Measurements from ENCODE around the gene HIVEP1.

The HIVEP1 gene

DNA sequence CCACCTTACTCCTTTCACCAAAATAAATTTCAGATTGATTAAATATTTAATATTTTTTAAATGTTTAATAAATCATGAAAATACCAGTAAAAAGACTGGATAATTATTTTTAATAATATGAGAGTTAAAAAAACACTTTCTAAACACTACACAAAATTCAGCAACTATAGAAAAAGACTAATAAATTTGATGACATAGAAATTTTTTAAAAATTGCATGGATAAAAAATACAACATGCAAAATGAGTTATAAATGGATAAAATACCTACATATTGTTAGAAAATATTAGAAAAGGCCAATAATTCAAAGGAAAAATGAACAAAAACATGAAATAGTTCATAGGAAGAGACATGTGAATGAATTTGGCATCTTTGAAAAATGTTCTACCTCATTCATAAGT, 177.0 kb downstream of the HIVEP1 start:
- no peak for DNase-seq (ENCODE audit: low spot score)

DNA sequence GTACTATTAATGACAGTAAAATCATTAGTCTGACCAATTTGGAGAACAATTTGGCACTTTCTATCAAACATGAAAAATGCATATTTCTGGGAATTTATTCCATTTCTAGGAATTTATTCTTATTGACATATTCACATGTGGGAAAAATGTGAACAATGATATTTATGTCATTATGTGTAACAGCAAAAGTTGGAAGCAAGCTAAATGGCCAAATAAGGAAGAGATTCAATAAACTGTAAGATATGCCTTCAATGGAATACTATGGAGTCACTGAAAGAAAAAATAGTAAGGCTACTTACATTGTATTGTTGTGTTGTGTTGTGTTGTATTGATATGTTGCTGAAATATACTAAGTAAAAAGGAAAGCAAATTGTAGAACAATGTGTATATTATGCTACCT, 177.5 kb downstream of the HIVEP1 start:
- DNase-seq (ENCODE audit: low spot score) = no peak

DNA sequence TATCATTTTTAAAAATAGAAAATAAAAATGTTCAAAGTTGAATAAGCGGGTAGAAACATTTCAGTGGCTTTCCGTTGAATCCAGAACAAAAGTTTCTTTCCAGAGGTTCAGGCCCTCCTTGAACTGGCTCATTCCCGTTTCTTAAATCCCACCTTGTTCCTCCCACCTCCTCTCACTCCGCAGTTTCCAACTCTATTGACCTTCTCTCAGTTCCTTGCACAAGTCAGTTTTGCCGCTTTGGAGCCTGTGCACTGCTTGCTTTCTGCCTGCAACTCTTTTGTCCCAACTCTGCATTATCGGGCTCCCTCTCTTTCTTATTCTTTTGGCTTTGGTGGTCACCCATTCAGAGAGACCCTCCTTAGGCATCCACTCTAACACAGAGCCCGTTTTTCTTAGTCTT, 178.1 kb downstream of the HIVEP1 start:
- no peak for DNase-seq (ENCODE audit: low spot score)

DNA sequence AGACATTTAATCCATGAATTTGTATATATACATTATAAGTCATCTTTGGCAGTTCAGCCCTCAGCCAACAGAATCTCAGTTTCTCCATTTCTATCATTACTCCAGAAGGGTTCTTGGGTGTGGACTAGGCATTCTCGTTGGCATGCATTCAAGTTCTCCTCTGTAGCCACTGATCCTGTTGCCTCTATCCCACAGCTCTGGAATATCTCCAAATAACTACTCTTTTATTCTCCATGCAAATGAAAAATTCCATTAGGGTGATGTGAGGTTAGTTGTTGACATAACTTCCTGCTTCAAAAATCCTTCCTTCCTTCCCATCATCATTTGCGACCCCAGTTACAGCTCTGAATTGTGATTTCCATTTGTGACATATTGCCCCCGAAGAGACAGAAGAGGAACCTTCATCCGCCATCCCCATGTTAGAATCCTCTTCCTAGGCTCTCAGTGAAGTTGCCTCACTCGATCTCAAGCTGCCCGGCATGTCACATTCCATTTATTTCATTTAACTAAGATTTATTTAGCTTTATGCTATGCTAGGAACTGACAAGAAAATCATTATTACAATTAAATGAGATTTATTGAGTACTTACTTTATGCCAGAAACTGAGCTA, 184.3 kb downstream of the HIVEP1 start:
- DNase-seq (ENCODE audit: low spot score) = no peak

DNA sequence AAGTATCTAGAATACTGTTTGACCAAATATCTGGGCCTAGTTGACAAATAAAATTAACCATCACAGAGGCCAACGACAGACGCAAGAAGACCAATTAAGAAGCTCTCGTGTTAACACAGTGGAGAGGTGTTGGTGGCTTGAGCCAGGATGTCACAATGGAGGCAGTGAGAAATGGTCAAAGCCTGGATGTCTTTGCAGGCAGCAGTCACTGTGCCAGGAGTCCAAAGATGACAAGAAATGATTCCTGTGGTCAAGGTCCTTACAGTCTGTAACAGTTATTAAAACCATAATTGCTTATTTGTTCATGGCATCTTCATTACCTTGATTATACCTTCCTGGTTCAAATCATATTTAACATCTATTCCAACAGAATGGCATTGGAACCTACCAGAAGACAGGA, 186.7 kb downstream of the HIVEP1 start:
- DNase-seq (ENCODE audit: low spot score) = no peak

DNA sequence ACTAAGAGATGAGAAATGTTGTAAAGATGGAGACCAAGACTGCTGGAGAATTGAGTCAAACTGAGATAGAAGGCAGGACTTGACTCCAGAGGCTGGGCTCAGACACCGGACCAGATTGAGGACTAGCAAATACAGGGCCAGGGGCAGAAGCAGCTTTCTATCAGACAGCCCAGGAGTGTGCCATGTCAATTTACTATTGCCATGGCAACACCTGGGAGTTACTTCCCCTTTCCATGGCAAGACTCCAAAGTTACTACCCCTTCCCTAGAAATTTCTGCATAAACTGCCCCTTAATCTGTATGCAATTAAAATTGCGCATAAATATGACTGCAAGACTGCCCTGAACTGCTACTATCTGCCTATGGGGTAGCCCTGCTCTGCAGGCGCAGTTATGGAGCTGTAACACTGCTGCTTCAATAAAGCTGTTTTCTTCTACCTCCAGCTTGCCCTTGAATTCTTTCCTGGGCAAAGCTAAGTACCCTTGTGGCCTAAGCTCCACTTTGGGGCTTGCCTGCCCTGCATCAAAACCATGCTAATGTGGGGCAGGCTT, 188.0 kb downstream of the HIVEP1 start:
- no peak for DNase-seq (ENCODE audit: low spot score)

DNA sequence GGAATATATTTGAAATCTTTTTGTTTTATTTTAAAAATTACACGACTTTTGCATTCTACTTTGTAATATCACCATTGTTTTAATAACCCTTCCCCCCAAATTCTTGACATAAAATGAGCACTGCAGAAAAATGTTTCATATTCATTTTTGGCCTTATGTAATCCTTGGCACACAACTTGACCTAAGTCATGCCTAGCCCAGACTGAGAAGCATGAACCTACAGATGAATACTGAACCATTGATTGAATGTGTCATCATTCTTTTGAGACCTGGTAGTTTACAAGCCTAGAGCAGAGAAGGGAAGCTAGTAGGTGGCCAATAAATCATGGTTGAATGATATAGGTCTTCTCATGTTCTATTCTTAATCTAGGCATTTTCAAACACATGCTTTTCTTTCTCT, 188.6 kb downstream of the HIVEP1 start:
- DNase-seq (ENCODE audit: low spot score) = no peak

DNA sequence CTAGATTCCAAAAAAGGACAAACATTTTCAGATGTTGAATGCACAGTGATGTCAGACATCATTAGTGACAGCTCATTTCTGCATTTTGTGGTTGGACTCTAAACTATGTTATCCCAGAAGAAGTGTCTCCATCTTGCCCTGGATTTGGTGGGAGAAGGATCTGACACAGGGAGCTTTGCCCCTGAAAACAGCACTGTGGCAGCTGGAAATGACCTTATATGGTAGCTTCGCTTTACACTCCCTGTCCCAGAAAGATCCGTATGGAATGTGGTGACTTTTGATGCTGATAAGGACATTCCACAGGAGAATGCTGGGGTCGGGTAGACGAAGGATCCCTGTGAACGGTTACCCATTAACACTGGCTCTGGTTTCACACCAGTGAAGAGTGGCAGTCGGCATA, 190.9 kb downstream of the HIVEP1 start:
- DNase-seq (ENCODE audit: low spot score) = no peak

DNA sequence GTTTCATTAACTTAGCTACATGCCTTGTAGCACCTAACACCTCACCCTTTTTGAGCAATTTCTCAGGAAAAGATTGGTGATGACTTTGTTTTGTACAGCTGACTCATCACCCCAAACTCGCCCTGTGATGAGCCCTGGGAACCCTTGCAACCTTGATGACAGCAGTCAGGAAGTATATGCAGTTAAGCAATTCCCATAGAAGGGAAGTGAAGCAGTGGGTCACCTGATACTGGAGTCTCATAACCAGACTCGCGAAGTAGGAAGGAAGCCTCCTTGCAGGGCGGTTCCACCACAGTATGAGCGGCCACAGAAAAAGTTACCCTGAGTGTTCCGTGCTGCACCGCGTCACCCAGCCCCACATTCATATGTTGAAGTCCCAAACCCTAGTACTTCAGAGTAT, 196.1 kb downstream of the HIVEP1 start:
- peak; percentile 5 for DNase-seq (ENCODE audit: low spot score)

DNA sequence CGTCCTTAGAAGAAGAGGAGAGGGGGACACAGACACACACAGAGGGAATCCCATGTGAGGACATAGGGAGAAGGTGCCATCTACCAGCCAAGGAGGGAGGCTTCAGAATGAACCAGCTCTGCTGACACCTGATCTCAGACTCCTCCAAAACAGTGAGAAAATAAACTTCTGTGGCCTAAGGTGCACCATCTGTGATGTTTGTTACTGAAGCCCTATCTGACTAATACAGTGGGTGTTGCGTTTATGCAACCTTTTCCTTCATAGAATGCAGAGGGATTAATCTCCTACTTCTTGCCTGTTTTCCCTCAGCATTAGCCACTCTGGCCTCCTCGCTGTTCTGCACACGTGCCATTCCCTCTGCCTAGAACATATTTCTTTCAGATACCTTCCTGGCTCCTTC, 196.6 kb downstream of the HIVEP1 start:
- no peak for DNase-seq (ENCODE audit: low spot score)
